HL-60/S4 treated with retinoic acid at 250 ng/mL for 4 days and 3 days (cell line): Measurements from ENCODE around the gene SMIM20.
"Not testable (repeated sequence)": the region's sequence is repeated elsewhere in the genome, so short reads cannot be mapped to it uniquely, and the experiment has no call there.

Experiments
- in situ Hi-C: fragments of 300-500 bp; cut with MboI; formaldehyde crosslinking; loops from 2 replicates; pipeline ENCODE4 v1.7.0; 2022; ENCODE audit warnings: low sequenced_read_pairs

Gene SMIM20

GRCh38 chr4:25913851-25914669 lies at the start of gene SMIM20:
TSS of gene SMIM20 (plus strand) at chr4:25914220. CDS start at chr4:25914314, 94 bp downstream.
- in situ Hi-C loops, result no loop called here

GRCh38 chr4:25865586-25865985 lies 48.4 kb upstream of the SMIM20 start:
- in situ Hi-C loops, result no loop called here

GRCh38 chr4:25866401-25866800 lies 47.6 kb upstream of the SMIM20 start:
- in situ Hi-C loops, result not testable (repeated sequence)

- in situ Hi-C loops, result no loop called here
Measured at GRCh38 chr4:25867781-25868294, 46.2 kb upstream of the SMIM20 start.

GRCh38 chr4:25870081-25870480 lies 43.9 kb upstream of the SMIM20 start:
- in situ Hi-C loops, result no loop called here

- in situ Hi-C loops, result no loop called here
Measured at GRCh38 chr4:25872851-25873631, 41.0 kb upstream of the SMIM20 start.

- in situ Hi-C loops, result no loop called here
Measured at GRCh38 chr4:25873632-25874129, 40.3 kb upstream of the SMIM20 start.

- in situ Hi-C loops, result no loop called here
Measured at GRCh38 chr4:25874655-25875054, 39.4 kb upstream of the SMIM20 start.

GRCh38 chr4:25875281-25875745 lies 38.7 kb upstream of the SMIM20 start:
- in situ Hi-C loops, result no loop called here

- in situ Hi-C loops, result no loop called here
Measured at GRCh38 chr4:25878676-25879075, 35.3 kb upstream of the SMIM20 start.

GRCh38 chr4:25879091-25879584 lies 34.9 kb upstream of the SMIM20 start:
- in situ Hi-C loops, result no loop called here

GRCh38 chr4:25879587-25879986 lies 34.4 kb upstream of the SMIM20 start:
- in situ Hi-C loops, result no loop called here

- in situ Hi-C loops, result no loop called here
Measured at GRCh38 chr4:25879991-25880651, 33.9 kb upstream of the SMIM20 start.

- in situ Hi-C loops, result no loop called here
Measured at GRCh38 chr4:25881193-25881592, 32.8 kb upstream of the SMIM20 start.

- in situ Hi-C loops, result no loop called here
Measured at GRCh38 chr4:25882226-25882625, 31.8 kb upstream of the SMIM20 start.

GRCh38 chr4:25883565-25883964 lies 30.5 kb upstream of the SMIM20 start:
- in situ Hi-C loops, result no loop called here

- in situ Hi-C loops, result no loop called here
Measured at GRCh38 chr4:25884031-25884782, 29.8 kb upstream of the SMIM20 start.

- in situ Hi-C loops, result no loop called here
Measured at GRCh38 chr4:25888781-25889180, 25.2 kb upstream of the SMIM20 start.

- in situ Hi-C loops, result no loop called here
Measured at GRCh38 chr4:25889589-25890503, 24.2 kb upstream of the SMIM20 start.
